SK-N-SH (cell line): ENCODE data around the gene SNAPC1. TPM values are rescaled to one million over a fixed set of nuclear protein-coding genes. Genes with fewer than 3 reads are reported as not detected.

ENCODE experiments used
- CTCF ChIA-PET: fragments of 300-600, 350-600 bp; formaldehyde crosslinking; extraction: SDS; loops from one replicate; lab custom pipeline; 2021; lab: Yijun Ruan, JAX
- POLR2A ChIA-PET: fragments of 350-600 bp; sonication (Branson Sonifier 250); formaldehyde crosslinking; extraction: SDS; loops from one replicate; lab custom pipeline; 2020; ENCODE audit warnings: antibody characterized with exemption, inconsistent platforms; lab: Yijun Ruan, JAX
- DNase-seq: peaks from one replicate; pipeline ENCODE4 v3.0.0; 2012
- H2AFZ ChIP-seq: fragments of 200-600 bp; sonication (generic); 2 replicates; pipeline ENCODE4 v1.8.1; 2016; ENCODE audit warnings: antibody characterized with exemption, mild to moderate bottlenecking, low read depth
- H3F3A ChIP-seq: fragments of 200-600 bp; sonication (generic); replicated peaks from 2 replicates; pipeline ENCODE3; 2016; ENCODE audit warnings: antibody characterized with exemption, mild to moderate bottlenecking; ENCODE audit not compliant: insufficient read depth
- H3K27ac ChIP-seq, 2 experiments: fragments of 200-500 bp in 1 of 2; fragments of 200-600 bp in 1 of 2; sonication (Bioruptor generic) in 1 of 2; sonication (generic), shearing (Covaris generic) in 1 of 2; 2 replicates each; pipeline versions ENCODE4 v1.5.1 to v1.6.1; 2014 to 2016; ENCODE audit warnings: low read depth in 2 of 2, inconsistent platforms in 1 of 2, low read length in 1 of 2, mild to moderate bottlenecking in 1 of 2, mixed read lengths in 1 of 2
- H3K27me3 ChIP-seq: fragments of 200-600 bp; sonication (generic), shearing (Covaris generic); 2 replicates; pipeline ENCODE4 v1.6.1; 2016; ENCODE audit warnings: mixed run types; ENCODE audit not compliant: insufficient read depth
- H3K36me3 ChIP-seq, 2 experiments: fragments of 200-500 bp in 1 of 2; fragments of 200-600 bp in 1 of 2; sonication (Bioruptor generic) in 1 of 2; sonication (generic) in 1 of 2; replicated peaks in 1 of 2; 2 replicates each; pipeline versions ENCODE3 to v1.5.1; 2014 to 2016; ENCODE audit warnings: low read length in 1 of 2, mild to moderate bottlenecking in 1 of 2; ENCODE audit not compliant: insufficient read depth in 2 of 2, control insufficient read depth in 1 of 2
- H3K4me1 ChIP-seq, 2 experiments: fragments of 200-500 bp in 1 of 2; fragments of 200-600 bp in 1 of 2; sonication (Bioruptor generic) in 1 of 2; sonication (generic), shearing (Covaris generic) in 1 of 2; 2 replicates each; pipeline versions ENCODE4 v1.5.1 to v1.6.1; 2014 to 2016; ENCODE audit warnings: low read depth in 1 of 2, low read length in 1 of 2, mixed run types in 1 of 2; ENCODE audit not compliant: insufficient read depth in 2 of 2, control insufficient read depth in 1 of 2
- H3K4me2 ChIP-seq: fragments of 200-600 bp; sonication (generic), shearing (Covaris generic); 2 replicates; pipeline ENCODE4 v1.6.1; 2017; ENCODE audit warnings: mixed run types
- H3K4me3 ChIP-seq, 2 experiments: fragments of 200-500 bp in 1 of 2; fragments of 200-600 bp in 1 of 2; sonication (Bioruptor generic) in 1 of 2; sonication (generic), shearing (Covaris generic) in 1 of 2; 2 replicates each; pipeline versions ENCODE4 v1.5.1 to v1.8.1; 2014 to 2016; ENCODE audit warnings: low read depth in 2 of 2, inconsistent platforms in 1 of 2, low read length in 1 of 2, mild to moderate bottlenecking in 1 of 2, mixed read lengths in 1 of 2, moderate library complexity in 1 of 2
- H3K79me2 ChIP-seq: fragments of 200-600 bp; sonication (generic); 2 replicates; pipeline ENCODE4 v1.8.1; 2017; ENCODE audit warnings: mild to moderate bottlenecking; ENCODE audit not compliant: insufficient read depth
- H3K9ac ChIP-seq: fragments of 200-600 bp; sonication (generic); 2 replicates; pipeline ENCODE4 v1.6.1; 2017; ENCODE audit warnings: mixed run types
- H3K9me2 ChIP-seq: fragments of 200-600 bp; sonication (generic); 2 replicates; pipeline ENCODE4 v1.6.1; 2017; ENCODE audit warnings: mixed run types
- H3K9me3 ChIP-seq: fragments of 200-600 bp; sonication (generic); 2 replicates; pipeline ENCODE4 v1.6.1; 2017; ENCODE audit warnings: mixed run types, mild to moderate bottlenecking, moderate library complexity
- H4K20me1 ChIP-seq: fragments of 200-600 bp; sonication (generic); 2 replicates; pipeline ENCODE4 v1.6.1; 2017; ENCODE audit warnings: mild to moderate bottlenecking, mixed run types; ENCODE audit not compliant: insufficient read depth
- ELF1 ChIP-seq: IDR thresholded peaks from 2 replicates; pipeline ENCODE4 v1.4.0; 2012
- EP300 ChIP-seq, 2 experiments: IDR thresholded peaks; 2 replicates each; pipeline versions ENCODE4 v1.4.0 to v1.6.1; 2012; ENCODE audit warnings: borderline replicate concordance in 1 of 2, low read depth in 1 of 2, low read length in 1 of 2
- EZH2phosphoT487 ChIP-seq: fragments of 200-600 bp; sonication (generic); IDR thresholded peaks from 2 replicates; pipeline ENCODE4 v1.6.1; 2017; ENCODE audit warnings: low read depth, mixed run types, mild to moderate bottlenecking, antibody characterized with exemption, moderate library complexity, borderline replicate concordance
- MEF2A ChIP-seq: IDR thresholded peaks from 2 replicates; pipeline ENCODE4 v1.4.0; 2012; ENCODE audit warnings: low read depth, borderline replicate concordance
- NFIC ChIP-seq: IDR thresholded peaks from 2 replicates; pipeline ENCODE4 v1.4.0; 2012; ENCODE audit warnings: borderline replicate concordance
- NRF1 ChIP-seq: IDR thresholded peaks from 2 replicates; pipeline ENCODE4 v1.6.1; 2012; ENCODE audit warnings: low read depth, mild to moderate bottlenecking, low read length
- RAD21 ChIP-seq: IDR thresholded peaks from 2 replicates; pipeline ENCODE4 v1.6.1; 2012; ENCODE audit warnings: mild to moderate bottlenecking, low read length
- RXRA ChIP-seq: IDR thresholded peaks from 2 replicates; pipeline ENCODE4 v1.4.0; 2012; ENCODE audit warnings: low read depth, mild to moderate bottlenecking, borderline replicate concordance
- TCF12 ChIP-seq: IDR thresholded peaks from 2 replicates; pipeline ENCODE4 v1.4.0; 2012
- TEAD4 ChIP-seq: IDR thresholded peaks from 2 replicates; pipeline ENCODE4 v1.4.0; 2012; ENCODE audit warnings: mild to moderate bottlenecking, borderline replicate concordance; ENCODE audit not compliant: insufficient read depth
- YY1 ChIP-seq: IDR thresholded peaks from 2 replicates; pipeline ENCODE4 v1.4.0; 2012; ENCODE audit warnings: low read depth, mild to moderate bottlenecking
- WGBS: methylation state at CpG from one replicate; pipeline ENCODE4 v1.1.6; 2017; ENCODE audit warnings: low lambda C conversion rate; 5-methylcytosine and 5-hydroxymethylcytosine counted together
- polyA plus RNA-seq, 3 experiments: library from polyadenylated mRNA; depleted of rRNA; stranded (reverse); fragments of >200 nt; gene quantifications; 2 replicates each; pipeline ENCODE4 v1.2.3, GENCODE V29; 2012
- TF ChIP-seq, protein P1 (sequence below): fragments of 150-350 bp; IDR thresholded peaks from 2 replicates; pipeline ENCODE4 v1.6.1; 2016; ENCODE audit warnings: mild to moderate bottlenecking, low read depth, low read length
- TF ChIP-seq, protein P2 (sequence below): IDR thresholded peaks from 2 replicates; pipeline ENCODE4 v1.4.0; 2012; ENCODE audit warnings: low read depth, borderline replicate concordance
- TF ChIP-seq, protein P3 (sequence below): IDR thresholded peaks from 2 replicates; pipeline ENCODE4 v1.4.0; 2012; ENCODE audit warnings: low read depth
- TF ChIP-seq, protein P4 (sequence below): IDR thresholded peaks from 2 replicates; pipeline ENCODE4 v1.4.0; 2012; ENCODE audit warnings: low read depth, borderline replicate concordance
- TF ChIP-seq, protein P5 (sequence below): fragments of 150-350 bp; IDR thresholded peaks from 2 replicates; pipeline ENCODE4 v1.6.1; 2017; ENCODE audit warnings: antibody characterized with exemption, low read length, low read depth, borderline replicate concordance
- TF ChIP-seq, protein P6 (sequence below): fragments of 200-600 bp; sonication (generic); IDR thresholded peaks from 2 replicates; pipeline ENCODE4 v1.6.1; 2017; ENCODE audit warnings: antibody characterized with exemption, mild to moderate bottlenecking, moderate library complexity

Gene SNAPC1
- polyA plus RNA-seq, 1 of the 3 experiments (the other 2 are of a cell fraction) = 3.4 TPM

DNA sequence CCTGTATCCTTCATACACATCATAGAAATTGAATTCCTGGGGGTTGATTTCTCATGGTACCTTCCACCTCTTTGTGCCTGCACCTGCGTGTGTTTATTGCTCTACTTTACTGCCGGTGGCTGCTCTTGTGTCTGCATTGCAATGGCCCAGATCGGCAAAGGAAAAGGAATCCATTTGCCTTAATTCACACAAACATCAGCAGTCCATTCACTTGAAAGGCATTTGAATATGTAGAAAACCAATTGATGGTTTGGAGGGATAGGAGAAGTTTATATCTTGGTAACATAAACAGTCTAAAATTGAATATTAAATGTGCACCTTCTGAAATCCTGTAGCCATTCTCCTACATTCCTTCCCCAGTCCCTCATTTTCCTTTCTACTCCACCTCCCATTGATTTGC, 74.0 kb downstream of the SNAPC1 start:
- peaks cover 5% of the 10 kb centered on the region for H3F3A ChIP-seq
- 88% methylated on average over 3 of the region's 3 CpGs for WGBS
- no peaks in the 10 kb centered on the region for H3K9me2 ChIP-seq
- no peaks in the 10 kb centered on the region for H4K20me1 ChIP-seq
- H3K4me1 ChIP-seq = peaks cover 0 to 3% of the 10 kb centered on the region in 2 experiments; a peak in 3 of 4 replicates
- H3K9me3 ChIP-seq = no peaks in the 10 kb centered on the region
- H3K9ac ChIP-seq = no peak overlapping the region
- H3K4me2 ChIP-seq = no peak overlapping the region
- ChIA-PET POLR2A (no interaction called here), CTCF (interaction anchor here (1.3 to 6.5 kb wide), 13 partner anchors 10 to 540 kb away, joined by 3 to 117 read pairs (median 15); partner anchors contain the start of genes SNAPC1 and SYT16)
- H3K79me2 ChIP-seq = no peaks in the 10 kb centered on the region
- no peak overlapping the region for H3K4me3 ChIP-seq
- no peaks in the 10 kb centered on the region for H3K36me3 ChIP-seq
- TF ChIP-seq, protein P1, sequence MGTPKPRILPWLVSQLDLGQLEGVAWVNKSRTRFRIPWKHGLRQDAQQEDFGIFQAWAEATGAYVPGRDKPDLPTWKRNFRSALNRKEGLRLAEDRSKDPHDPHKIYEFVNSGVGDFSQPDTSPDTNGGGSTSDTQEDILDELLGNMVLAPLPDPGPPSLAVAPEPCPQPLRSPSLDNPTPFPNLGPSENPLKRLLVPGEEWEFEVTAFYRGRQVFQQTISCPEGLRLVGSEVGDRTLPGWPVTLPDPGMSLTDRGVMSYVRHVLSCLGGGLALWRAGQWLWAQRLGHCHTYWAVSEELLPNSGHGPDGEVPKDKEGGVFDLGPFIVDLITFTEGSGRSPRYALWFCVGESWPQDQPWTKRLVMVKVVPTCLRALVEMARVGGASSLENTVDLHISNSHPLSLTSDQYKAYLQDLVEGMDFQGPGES = no peak
- no peak for TF ChIP-seq EZH2phosphoT487
- TF ChIP-seq TEAD4 = no peak
- TF ChIP-seq, protein P2, sequence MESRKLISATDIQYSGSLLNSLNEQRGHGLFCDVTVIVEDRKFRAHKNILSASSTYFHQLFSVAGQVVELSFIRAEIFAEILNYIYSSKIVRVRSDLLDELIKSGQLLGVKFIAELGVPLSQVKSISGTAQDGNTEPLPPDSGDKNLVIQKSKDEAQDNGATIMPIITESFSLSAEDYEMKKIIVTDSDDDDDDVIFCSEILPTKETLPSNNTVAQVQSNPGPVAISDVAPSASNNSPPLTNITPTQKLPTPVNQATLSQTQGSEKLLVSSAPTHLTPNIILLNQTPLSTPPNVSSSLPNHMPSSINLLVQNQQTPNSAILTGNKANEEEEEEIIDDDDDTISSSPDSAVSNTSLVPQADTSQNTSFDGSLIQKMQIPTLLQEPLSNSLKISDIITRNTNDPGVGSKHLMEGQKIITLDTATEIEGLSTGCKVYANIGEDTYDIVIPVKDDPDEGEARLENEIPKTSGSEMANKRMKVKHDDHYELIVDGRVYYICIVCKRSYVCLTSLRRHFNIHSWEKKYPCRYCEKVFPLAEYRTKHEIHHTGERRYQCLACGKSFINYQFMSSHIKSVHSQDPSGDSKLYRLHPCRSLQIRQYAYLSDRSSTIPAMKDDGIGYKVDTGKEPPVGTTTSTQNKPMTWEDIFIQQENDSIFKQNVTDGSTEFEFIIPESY = no peak
- no peak for TF ChIP-seq ELF1
- TF ChIP-seq EP300 (IDR thresholded peaks at IDR 0.05; ENCODE audit: borderline replicate concordance in 1 of 2, low read depth in 1 of 2, low read length in 1 of 2) = no peak
- no peak overlapping the region for H2AFZ ChIP-seq
- no peaks in the 10 kb centered on the region for H3K27me3 ChIP-seq
- DNase-seq = no peak
- H3K27ac ChIP-seq = no peak overlapping the region

DNA sequence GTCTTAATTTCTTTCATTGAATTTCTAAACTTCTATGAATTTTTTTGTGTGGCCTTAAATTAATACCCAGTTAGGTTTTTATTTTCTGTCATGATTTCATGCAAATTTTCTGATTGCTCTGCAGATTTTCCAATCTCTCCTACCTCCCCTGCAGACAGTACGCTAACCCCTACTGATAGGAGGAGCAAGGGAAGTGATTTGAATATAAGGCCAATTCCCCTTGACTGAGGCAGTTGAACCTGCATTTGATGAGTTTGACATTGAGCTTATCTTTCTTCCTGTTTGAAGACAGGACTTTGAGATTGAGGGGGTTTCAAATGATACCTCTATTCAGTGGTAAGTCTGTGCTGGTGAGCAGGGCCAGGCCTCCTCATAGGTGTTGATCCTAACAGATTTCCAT, 74.6 kb downstream of the SNAPC1 start:
- Histone ChIP-seq H3K9me2 (no peaks in the 10 kb centered on the region), H3F3A (peaks cover 5% of the 10 kb centered on the region), H3K4me2 (no peak overlapping the region), H3K9ac (no peak overlapping the region), H3K79me2 (no peaks in the 10 kb centered on the region), H3K9me3 (no peaks in the 10 kb centered on the region), H3K27ac (no peak overlapping the region), H3K4me1 (peaks cover 0 to 3% of the 10 kb centered on the region in 2 experiments; a peak in 3 of 4 replicates), H3K36me3 (no peaks in the 10 kb centered on the region), H3K27me3 (no peaks in the 10 kb centered on the region), H2AFZ (no peak overlapping the region), H4K20me1 (no peaks in the 10 kb centered on the region), H3K4me3 (no peak overlapping the region)
- ChIA-PET POLR2A (interaction anchor here (0.6 kb wide), 1 partner anchor 374 kb away, joined by 3 read pairs; no protein-coding TSS in a partner anchor), CTCF (interaction anchor here (0.7 to 6.5 kb wide), 60 partner anchors 7 to 656 kb away, joined by 3 to 117 read pairs (median 5); partner anchors contain the start of genes SNAPC1 and SYT16)
- DNase-seq = no peak
- WGBS = 87% methylated on average over 1 of the region's 1 CpG
- TF ChIP-seq TCF12 (no peak), NRF1 (no peak), TEAD4 (no peak), MEF2A (no peak), EP300 (IDR thresholded peaks at IDR 0.05; ENCODE audit: borderline replicate concordance in 1 of 2, low read depth in 1 of 2, low read length in 1 of 2) (no peak), RXRA (no peak), YY1 (no peak), NFIC (no peak), RAD21 (no peak)
- TF ChIP-seq, protein P3, sequence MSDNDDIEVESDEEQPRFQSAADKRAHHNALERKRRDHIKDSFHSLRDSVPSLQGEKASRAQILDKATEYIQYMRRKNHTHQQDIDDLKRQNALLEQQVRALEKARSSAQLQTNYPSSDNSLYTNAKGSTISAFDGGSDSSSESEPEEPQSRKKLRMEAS = no peak
- TF ChIP-seq, protein P4, sequence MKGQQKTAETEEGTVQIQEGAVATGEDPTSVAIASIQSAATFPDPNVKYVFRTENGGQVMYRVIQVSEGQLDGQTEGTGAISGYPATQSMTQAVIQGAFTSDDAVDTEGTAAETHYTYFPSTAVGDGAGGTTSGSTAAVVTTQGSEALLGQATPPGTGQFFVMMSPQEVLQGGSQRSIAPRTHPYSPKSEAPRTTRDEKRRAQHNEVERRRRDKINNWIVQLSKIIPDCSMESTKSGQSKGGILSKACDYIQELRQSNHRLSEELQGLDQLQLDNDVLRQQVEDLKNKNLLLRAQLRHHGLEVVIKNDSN = no peak
- TF ChIP-seq, protein P5, sequence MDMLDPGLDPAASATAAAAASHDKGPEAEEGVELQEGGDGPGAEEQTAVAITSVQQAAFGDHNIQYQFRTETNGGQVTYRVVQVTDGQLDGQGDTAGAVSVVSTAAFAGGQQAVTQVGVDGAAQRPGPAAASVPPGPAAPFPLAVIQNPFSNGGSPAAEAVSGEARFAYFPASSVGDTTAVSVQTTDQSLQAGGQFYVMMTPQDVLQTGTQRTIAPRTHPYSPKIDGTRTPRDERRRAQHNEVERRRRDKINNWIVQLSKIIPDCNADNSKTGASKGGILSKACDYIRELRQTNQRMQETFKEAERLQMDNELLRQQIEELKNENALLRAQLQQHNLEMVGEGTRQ = no peak
- TF ChIP-seq, protein P2 = no peak
- TF ChIP-seq, protein P6, sequence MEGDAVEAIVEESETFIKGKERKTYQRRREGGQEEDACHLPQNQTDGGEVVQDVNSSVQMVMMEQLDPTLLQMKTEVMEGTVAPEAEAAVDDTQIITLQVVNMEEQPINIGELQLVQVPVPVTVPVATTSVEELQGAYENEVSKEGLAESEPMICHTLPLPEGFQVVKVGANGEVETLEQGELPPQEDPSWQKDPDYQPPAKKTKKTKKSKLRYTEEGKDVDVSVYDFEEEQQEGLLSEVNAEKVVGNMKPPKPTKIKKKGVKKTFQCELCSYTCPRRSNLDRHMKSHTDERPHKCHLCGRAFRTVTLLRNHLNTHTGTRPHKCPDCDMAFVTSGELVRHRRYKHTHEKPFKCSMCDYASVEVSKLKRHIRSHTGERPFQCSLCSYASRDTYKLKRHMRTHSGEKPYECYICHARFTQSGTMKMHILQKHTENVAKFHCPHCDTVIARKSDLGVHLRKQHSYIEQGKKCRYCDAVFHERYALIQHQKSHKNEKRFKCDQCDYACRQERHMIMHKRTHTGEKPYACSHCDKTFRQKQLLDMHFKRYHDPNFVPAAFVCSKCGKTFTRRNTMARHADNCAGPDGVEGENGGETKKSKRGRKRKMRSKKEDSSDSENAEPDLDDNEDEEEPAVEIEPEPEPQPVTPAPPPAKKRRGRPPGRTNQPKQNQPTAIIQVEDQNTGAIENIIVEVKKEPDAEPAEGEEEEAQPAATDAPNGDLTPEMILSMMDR = no peak
